ENCODE measurements around the gene RBM23. TPM values are rescaled to one million over a fixed set of nuclear protein-coding genes. Genes with fewer than 3 reads are reported as not detected.
"Not testable (repeated sequence)": the region's sequence is repeated elsewhere in the genome, so short reads cannot be mapped to it uniquely, and the experiment has no call there.

Gene RBM23
- 54.9 and 56.3 TPM in 2 replicates for total RNA-seq (2014; rRNA removed; shearing (Covaris generic))

GRCh38 chr14:22918804-22919600 lies at the start of gene RBM23:
TSS of gene RBM23 (minus strand) at chr14:22919149.
- DNase-seq (ENCODE audit: low spot score): peak; percentile 98

- no peak for DNase-seq (ENCODE audit: low spot score)
Measured at GRCh38 chr14:22966783-22967269, 47.9 kb upstream of the RBM23 start.

DNA sequence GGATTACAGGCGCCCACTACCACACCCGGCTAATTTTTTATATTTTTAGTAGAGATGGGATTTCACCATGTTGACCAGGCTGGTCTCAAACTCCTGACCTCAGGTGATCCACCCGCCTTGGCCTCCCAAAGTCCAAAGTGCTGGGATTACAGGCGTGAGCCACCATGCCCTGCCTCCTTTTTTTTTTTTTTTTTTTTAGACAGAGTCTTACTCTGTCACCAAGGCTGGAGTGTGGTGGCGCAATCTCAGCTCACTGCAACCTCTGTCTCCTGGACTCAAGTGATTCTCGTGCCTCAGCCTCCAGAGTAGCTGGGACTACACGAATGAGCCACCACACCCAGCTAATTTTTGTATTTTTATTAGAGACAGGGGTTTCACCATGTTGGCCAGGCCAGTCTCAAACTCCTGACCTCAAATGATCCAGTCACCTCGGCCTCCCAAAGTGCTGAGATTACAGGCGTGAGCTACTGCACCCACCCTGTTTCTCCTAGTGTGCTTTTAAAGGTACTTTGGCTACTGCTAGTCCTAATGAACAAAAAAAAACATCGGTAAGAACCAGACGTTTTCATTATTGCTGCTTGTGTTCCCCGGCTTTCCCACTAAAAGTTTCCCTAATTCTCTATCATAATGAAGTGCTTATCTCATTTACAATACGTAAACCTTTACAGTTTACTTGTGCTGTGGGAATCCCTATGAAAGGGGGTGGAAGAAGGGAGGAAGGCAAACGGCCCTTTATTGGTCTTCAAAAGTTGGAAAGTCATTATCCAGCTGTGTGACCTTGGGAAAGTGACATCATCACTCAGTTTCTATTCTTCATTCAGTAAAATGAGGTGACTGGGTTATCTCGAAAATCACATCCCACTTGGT lies 47.2 kb upstream of the RBM23 start:
- DNase-seq (ENCODE audit: low spot score): not testable (repeated sequence)

- DNase-seq (ENCODE audit: low spot score): no peak
Measured at GRCh38 chr14:22962061-22962676, 43.2 kb upstream of the RBM23 start.

- peak; percentile 25 for DNase-seq (ENCODE audit: low spot score)
Measured at GRCh38 chr14:22955702-22956569, 37.0 kb upstream of the RBM23 start.

- no peak for DNase-seq (ENCODE audit: low spot score)
Measured at GRCh38 chr14:22952418-22952817, 33.5 kb upstream of the RBM23 start.

DNA sequence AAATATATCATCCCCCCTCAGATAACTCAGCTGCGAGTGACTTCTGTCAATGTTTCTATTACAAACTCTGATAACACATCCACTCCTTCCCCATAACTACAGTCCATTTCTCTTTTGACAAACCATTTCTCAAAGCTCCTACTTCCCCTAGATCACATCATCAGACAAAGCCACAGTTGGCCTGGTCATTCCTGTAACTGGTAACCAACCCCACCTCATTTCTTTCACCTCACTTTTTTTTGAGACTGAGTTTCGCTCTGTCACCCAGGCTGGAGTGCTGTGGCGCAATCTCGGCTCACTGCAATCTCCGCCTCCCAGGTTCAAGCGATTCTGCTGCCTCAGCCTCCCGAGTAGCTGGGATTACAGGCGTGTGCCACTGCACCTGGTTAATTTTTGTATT lies 32.8 kb upstream of the RBM23 start:
- not testable (repeated sequence) for DNase-seq (ENCODE audit: low spot score)

DNA sequence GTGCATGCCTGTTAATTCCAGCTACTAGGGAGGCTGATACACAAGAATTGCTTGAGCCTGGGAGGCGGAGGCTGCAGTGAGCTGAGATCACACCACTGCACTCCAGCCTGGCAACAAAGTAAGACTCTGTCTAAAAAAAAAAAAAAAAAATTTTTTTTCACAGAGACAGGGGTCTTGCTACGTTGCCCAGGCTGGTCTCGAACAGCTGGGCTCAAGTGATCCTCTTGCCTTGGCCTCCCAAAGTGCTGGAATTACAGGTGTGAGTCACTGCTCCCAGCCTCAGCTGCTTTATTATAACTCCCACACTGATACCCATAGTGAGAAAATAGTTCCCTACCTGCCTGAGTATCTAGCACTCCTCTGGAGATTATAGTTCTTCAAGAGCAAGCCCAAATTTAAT lies 26.7 kb upstream of the RBM23 start:
- no peak for DNase-seq (ENCODE audit: low spot score)

- DNase-seq (ENCODE audit: low spot score): no peak
Measured at GRCh38 chr14:22939684-22940083, 20.7 kb upstream of the RBM23 start.

GRCh38 chr14:22935156-22935555 lies 16.2 kb upstream of the RBM23 start:
- DNase-seq (ENCODE audit: low spot score): no peak

DNA sequence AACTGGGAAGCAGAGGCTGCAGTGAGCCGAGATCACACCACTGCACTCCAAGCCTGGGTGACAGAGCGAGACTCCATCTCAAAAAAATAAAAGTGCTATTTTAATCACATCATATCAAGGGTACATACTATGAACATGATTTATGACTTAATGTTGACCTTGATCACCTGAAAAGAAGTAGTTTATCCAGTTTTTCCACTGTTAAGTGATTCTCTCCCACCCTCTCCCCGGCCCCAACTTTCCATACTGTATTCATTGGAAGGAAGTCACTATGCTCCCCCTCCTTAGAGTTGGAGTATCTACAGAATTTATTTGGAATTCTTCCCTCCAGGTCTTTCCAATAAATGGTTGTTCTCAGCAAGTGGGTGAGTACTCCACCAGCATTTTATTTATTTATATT lies 13.2 kb upstream of the RBM23 start:
- no peak for DNase-seq (ENCODE audit: low spot score)

DNA sequence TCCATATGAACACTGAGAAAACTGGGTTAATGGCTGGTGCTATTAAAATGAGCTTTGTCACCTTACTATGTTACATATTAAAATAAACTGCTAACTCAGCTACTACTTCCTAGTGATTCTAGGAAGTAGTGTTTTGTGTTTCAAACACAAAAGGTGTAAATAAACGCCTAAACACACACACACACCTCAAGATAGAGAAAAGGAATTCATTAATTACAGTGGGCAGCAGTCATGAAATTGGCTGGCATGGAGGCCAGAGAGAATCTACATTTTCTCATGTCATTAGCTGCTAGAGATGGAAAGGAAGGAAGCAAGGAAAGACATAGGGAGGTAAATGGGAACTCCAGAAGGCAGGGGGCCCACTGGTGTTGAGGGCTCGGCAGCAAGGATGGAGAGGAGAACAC lies 11.0 kb upstream of the RBM23 start:
- peak; percentile 52 for DNase-seq (ENCODE audit: low spot score)

DNA sequence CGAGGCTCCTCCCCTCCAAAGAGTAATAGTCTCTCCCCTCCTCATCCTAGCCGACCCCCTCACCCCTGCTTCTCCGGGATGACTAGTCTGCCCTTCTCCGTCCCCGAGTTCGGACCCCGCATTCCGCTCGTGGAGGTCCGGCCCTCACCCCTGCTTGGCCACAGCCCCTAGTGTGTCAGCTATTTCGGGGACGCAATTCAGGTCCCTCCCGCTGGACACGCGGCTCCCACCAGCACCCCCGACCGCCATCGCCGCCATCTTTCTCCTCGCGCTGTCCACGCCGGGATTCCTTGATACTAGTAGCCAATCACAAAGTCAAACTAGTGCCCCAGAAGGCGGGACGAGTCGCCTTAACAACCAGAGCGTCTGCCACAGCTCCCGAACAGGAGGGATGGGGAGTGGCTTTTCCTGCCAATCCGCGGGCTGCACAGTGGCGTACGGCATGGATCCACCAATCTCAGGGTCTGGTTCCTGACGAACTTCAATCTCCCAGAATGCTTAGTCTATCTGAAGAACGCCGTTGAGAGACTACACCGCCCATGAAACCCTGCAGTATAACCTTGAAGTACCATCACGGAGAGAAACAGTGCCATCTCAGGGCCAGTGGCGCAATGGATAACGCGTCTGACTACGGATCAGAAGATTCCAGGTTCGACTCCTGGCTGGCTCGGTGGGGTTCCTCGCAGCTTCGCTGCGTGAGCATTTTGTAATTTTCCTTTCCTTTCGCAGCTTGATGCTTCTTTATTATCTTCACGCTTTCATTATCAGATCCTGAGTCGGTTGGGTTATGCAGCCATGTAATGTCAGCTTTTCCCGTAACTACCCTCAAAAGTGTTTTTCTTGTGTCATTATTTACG lies 10.4 kb upstream of the RBM23 start, which contains the start of gene PRMT5:
Gene PRMT5 (minus strand): TSS at position 273 of the 857 bp plus-strand sequence. CDS start 15 bp downstream, at position 258.
- DNase-seq (ENCODE audit: low spot score): peak; percentile 97

DNA sequence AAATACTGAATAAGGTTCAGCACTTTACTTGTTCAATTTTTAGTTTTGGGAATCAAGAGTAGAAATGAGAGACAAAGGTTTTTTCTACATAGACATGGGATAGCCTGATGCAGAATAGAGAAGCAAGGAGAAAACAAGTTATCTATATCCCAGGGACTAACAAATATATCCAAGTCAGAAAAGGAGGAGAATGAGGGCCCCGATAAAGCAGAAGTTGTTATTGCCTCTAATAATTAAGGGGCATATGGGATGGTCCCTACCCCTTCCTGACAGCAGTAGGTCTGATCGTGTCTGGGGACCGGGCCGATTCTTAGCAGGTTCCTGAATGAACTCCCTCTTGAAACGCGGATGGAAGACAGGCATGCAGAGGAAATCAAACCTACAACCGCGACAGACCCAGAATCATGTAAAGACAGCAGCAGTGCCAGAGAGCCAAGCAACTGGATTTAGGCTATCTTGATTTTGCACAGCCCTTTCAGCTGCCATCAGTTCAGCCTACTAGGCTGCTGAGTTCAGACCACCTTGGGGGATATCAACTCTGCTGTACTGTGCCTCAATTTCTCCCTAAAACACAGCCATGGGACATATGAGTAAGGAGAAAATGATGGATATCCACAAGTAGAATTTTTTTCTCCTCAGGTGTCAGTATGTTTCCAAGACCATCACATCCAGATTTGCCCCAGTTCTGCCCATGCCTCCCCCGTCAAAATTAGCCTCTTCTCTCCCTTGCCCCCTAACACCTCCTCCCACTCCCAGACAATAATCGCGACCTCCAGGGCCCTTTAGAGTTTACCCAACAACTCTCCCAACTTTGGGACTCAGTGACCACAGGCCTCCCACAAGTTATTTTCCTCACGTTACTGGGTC lies 9.5 kb upstream of the RBM23 start:
- no peak for DNase-seq (ENCODE audit: low spot score)

DNA sequence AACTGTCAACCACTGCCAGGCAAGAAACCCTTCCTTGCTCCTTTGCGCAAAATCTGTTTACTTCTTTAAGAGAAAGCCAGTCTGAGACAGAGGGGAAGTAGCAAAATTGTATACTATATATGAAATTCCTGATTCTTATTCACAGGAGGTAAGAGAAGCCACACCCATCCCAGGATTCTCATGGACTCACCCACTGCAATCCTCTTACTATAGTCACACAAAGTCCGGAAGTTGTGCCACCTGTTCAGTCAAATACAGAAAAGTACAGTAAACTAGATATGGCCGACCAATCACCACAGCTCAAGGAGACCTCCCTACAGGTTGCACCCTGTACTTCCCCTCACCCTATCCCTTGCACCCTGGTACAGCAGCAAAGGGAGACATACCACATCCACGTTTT lies 7.4 kb upstream of the RBM23 start:
- no peak for DNase-seq (ENCODE audit: low spot score)

- no peak for DNase-seq (ENCODE audit: low spot score)
Measured at GRCh38 chr14:22925513-22925912, 6.6 kb upstream of the RBM23 start.

DNA sequence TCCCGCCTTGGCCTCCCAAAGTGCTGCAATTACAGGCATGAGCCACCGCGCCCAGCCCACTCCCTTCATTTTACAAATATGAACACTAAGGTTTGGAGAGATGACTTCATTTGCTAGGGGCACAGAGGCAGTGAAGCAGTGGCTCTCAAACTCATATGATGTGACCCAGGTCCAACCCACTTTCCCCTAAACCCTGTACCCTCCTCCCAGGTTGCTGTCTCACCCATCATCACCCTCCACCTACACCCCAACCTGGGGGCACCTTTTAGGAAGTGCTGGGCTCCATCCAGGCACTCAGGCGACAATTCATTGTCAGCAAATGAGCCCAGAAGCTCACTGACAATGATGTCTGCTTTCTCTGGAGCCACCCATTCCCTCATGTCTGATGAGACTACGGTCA lies 4.8 kb upstream of the RBM23 start:
- DNase-seq (ENCODE audit: low spot score): no peak

GRCh38 chr14:22922294-22922693 lies 3.3 kb upstream of the RBM23 start:
- DNase-seq (ENCODE audit: low spot score): no peak

DNA sequence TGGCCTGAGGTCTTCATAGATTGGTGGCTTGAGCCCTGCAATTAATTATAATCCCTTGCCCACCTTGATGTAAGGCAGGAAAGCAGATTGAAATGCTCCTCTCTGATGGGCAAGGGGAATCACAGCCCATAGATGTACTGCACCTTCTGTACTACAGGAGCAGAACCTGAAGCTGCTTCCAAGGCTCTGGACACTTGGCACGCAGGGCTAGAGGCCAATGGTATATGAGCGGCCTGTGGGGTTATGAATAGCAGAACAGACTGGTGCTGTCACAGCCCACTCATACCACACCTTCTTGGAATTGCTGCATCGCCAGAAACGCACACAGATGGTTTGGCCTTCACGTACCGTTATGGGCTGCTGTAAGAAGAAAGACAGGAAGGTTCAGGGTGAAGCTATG lies 1.7 kb upstream of the RBM23 start:
- no peak for DNase-seq (ENCODE audit: low spot score)

All from HT-29 (cell line).